ENCODE results near the gene SLC41A2.
"Not testable (repeated sequence)": the region's sequence is repeated elsewhere in the genome, so short reads cannot be mapped to it uniquely, and the experiment has no call there.

Gene SLC41A2

GRCh38 chr12:104958001-104958804 is at the start of gene SLC41A2:
Gene SLC41A2, minus strand, starts transcription at chr12:104958290. Its CDS starts 29,763 bp downstream, at chr12:104928527.
- DNase-seq = peak; percentile 87

- DNase-seq = no peak
These were observed 43.4 kb upstream of the SLC41A2 start for GRCh38 chr12:105001476-105001875.

- DNase-seq = no peak
These were observed 41.2 kb upstream of the SLC41A2 start for GRCh38 chr12:104999347-104999685.

- no peak for DNase-seq
These were observed 40.6 kb upstream of the SLC41A2 start for GRCh38 chr12:104998423-104999346.

- no peak for DNase-seq
These were observed 39.5 kb upstream of the SLC41A2 start for GRCh38 chr12:104997541-104997940.

- DNase-seq = no peak
These were observed 36.2 kb upstream of the SLC41A2 start for GRCh38 chr12:104994336-104994735.

GRCh38 chr12:104991565-104992128 is 33.6 kb upstream of the SLC41A2 start:
- DNase-seq = no peak

GRCh38 chr12:104990950-104991349 is 32.9 kb upstream of the SLC41A2 start:
- DNase-seq = no peak

GRCh38 chr12:104986022-104986941 is 28.2 kb upstream of the SLC41A2 start, which contains the start of gene NOPCHAP1:
Gene NOPCHAP1, plus strand, starts transcription at chr12:104986316. Its CDS starts 37 bp downstream, at chr12:104986353.
- peak; percentile 78 for DNase-seq

- DNase-seq = no peak
These were observed 27.1 kb upstream of the SLC41A2 start for GRCh38 chr12:104985206-104985605.

GRCh38 chr12:104977688-104978087 is 19.6 kb upstream of the SLC41A2 start:
- not testable (repeated sequence) for DNase-seq

GRCh38 chr12:104976703-104977102 is 18.6 kb upstream of the SLC41A2 start:
- no peak for DNase-seq

- no peak for DNase-seq
These were observed 17.7 kb upstream of the SLC41A2 start for GRCh38 chr12:104975587-104976343.

- peak; percentile 20 for DNase-seq
These were observed 16.7 kb upstream of the SLC41A2 start for GRCh38 chr12:104974626-104975290.

- no peak for DNase-seq
These were observed 15.2 kb upstream of the SLC41A2 start for GRCh38 chr12:104973250-104973649.

- DNase-seq = no peak
These were observed 13.2 kb upstream of the SLC41A2 start for GRCh38 chr12:104971306-104971705.

- DNase-seq = no peak
These were observed 11.3 kb upstream of the SLC41A2 start for GRCh38 chr12:104969343-104969742.

- DNase-seq = no peak
These were observed 8.6 kb upstream of the SLC41A2 start for GRCh38 chr12:104966677-104967076.

- DNase-seq = no peak
These were observed 6.7 kb upstream of the SLC41A2 start for GRCh38 chr12:104964856-104965205.

- DNase-seq = no peak
These were observed 6.2 kb upstream of the SLC41A2 start for GRCh38 chr12:104964167-104964855.
